ENCODE results near the gene HOXB1. TPM values are rescaled to one million over a fixed set of nuclear protein-coding genes. Genes with fewer than 3 reads are reported as not detected.
"Not testable (repeated sequence)": the region's sequence is repeated elsewhere in the genome, so short reads cannot be mapped to it uniquely, and the experiment has no call there.

HOXB1 gene
- total RNA-seq, 2 donors from 2014 or later: not detected

GRCh38 chr17:48537316-48537715, 6.5 kb upstream of the HOXB1 start:
- intact Hi-C loops (cut with DNase I): no loop called here
- H3K9me3 ChIP-seq: no peaks in the 10 kb centered on the region
- no peaks in the 10 kb centered on the region for H3K27me3 ChIP-seq
- H3K27ac ChIP-seq: no peak overlapping the region
- TF ChIP-seq CTCF (IDR thresholded peaks at IDR 0.05): no peak
- no peak overlapping the region for H3K4me3 ChIP-seq
- no peaks in the 10 kb centered on the region for H3K36me3 ChIP-seq
- no peaks in the 10 kb centered on the region for H3K4me1 ChIP-seq
- no peak for DNase-seq
- no peak overlapping the region for H3K9ac ChIP-seq (ENCODE audit: low read depth in 2 of 2, low read length in 2 of 2)

- H3K4me1 ChIP-seq; intact Hi-C loops (cut with DNase I); DNase-seq; H3K9ac ChIP-seq (ENCODE audit: low read depth in 2 of 2, low read length in 2 of 2); H3K4me3 ChIP-seq; H3K27me3 ChIP-seq; H3K36me3 ChIP-seq; H3K9me3 ChIP-seq; H3K27ac ChIP-seq: not testable (repeated sequence)
These were observed 5.2 kb upstream of the HOXB1 start for GRCh38 chr17:48535793-48536559.

GRCh38 chr17:48532261-48532660, 1.4 kb upstream of the HOXB1 start:
- TF ChIP-seq CTCF (IDR thresholded peaks at IDR 0.05): no peak
- Histone ChIP-seq H3K9me3 (no peaks in the 10 kb centered on the region), H3K27me3 (no peaks in the 10 kb centered on the region), H3K4me3 (no peak overlapping the region), H3K27ac (no peak overlapping the region), H3K9ac (ENCODE audit: low read depth in 2 of 2, low read length in 2 of 2) (no peak overlapping the region), H3K36me3 (no peaks in the 10 kb centered on the region), H3K4me1 (no peaks in the 10 kb centered on the region)
- intact Hi-C loops (cut with DNase I): no loop called here
- no peak for DNase-seq

GRCh38 chr17:48530208-48530886, 464 bp downstream of the HOXB1 start:
- Histone ChIP-seq H3K27ac (no peak overlapping the region), H3K4me3 (no peak overlapping the region), H3K9ac (ENCODE audit: low read depth in 2 of 2, low read length in 2 of 2) (no peak overlapping the region), H3K27me3 (peaks cover 2% of the 10 kb centered on the region), H3K36me3 (no peaks in the 10 kb centered on the region), H3K9me3 (no peaks in the 10 kb centered on the region), H3K4me1 (no peaks in the 10 kb centered on the region)
- no peak for TF ChIP-seq CTCF (IDR thresholded peaks at IDR 0.05)
- DNase-seq: no peak
- intact Hi-C loops (cut with DNase I): no loop called here

GRCh38 chr17:48529683-48530009, 1.2 kb downstream of the HOXB1 start:
- H3K9ac ChIP-seq (ENCODE audit: low read depth in 2 of 2, low read length in 2 of 2): no peak overlapping the region
- no peak overlapping the region for H3K4me3 ChIP-seq
- no peak for DNase-seq
- H3K4me1 ChIP-seq: no peaks in the 10 kb centered on the region
- H3K27ac ChIP-seq: no peak overlapping the region
- H3K27me3 ChIP-seq: peaks cover 2% of the 10 kb centered on the region
- no peaks in the 10 kb centered on the region for H3K9me3 ChIP-seq
- no peaks in the 10 kb centered on the region for H3K36me3 ChIP-seq
- TF ChIP-seq CTCF (IDR thresholded peaks at IDR 0.05): no peak
- intact Hi-C loops (cut with DNase I): no loop called here

Measured in colonic mucosa (tissue), 4 donors.